HUES64 (cell line): Measurements from ENCODE around the gene PDZD2.
"Not testable (repeated sequence)": the region's sequence is repeated elsewhere in the genome, so short reads cannot be mapped to it uniquely, and the experiment has no call there.

Source experiments
- H3K27ac ChIP-seq: 2 replicates; pipeline ENCODE4 v1.7.0; 2013; ENCODE audit warnings: low read depth, low read length, inconsistent platforms
- H3K27me3 ChIP-seq: 2 replicates; pipeline ENCODE4 v1.6.1; 2013; ENCODE audit warnings: mild to moderate bottlenecking, low read length; ENCODE audit not compliant: insufficient read depth
- H3K36me3 ChIP-seq: 2 replicates; pipeline ENCODE4 v1.6.1; 2013; ENCODE audit warnings: mild to moderate bottlenecking, low read length; ENCODE audit not compliant: insufficient read depth
- H3K4me1 ChIP-seq: 2 replicates; pipeline ENCODE4 v1.6.1; 2013; ENCODE audit warnings: mild to moderate bottlenecking, low read length, moderate library complexity; ENCODE audit not compliant: insufficient read depth
- H3K4me3 ChIP-seq: 2 replicates; pipeline ENCODE4 v1.5.1; 2013; ENCODE audit warnings: mild to moderate bottlenecking, low read length, moderate library complexity
- H3K9ac ChIP-seq: 2 replicates; pipeline ENCODE4 v1.6.1; 2013; ENCODE audit warnings: mild to moderate bottlenecking, low read depth, low read length
- H3K9me3 ChIP-seq: 2 replicates; pipeline ENCODE4 v1.6.1; 2013; ENCODE audit warnings: low read depth, low read length; ENCODE audit not compliant: insufficient read depth
- WGBS: fragments of 150-250, 120-280 bp; methylation state at CpG from one replicate; pipeline ENCODE4 v1.1.7; 2013; ENCODE audit warnings: missing lambda C conversion rate; 5-methylcytosine and 5-hydroxymethylcytosine counted together

Gene PDZD2

GRCh38 chr5:31720004-31720403 is 81.1 kb downstream of the PDZD2 start:
- Histone ChIP-seq H3K36me3 (no peaks in the 10 kb centered on the region), H3K4me3 (no peak overlapping the region), H3K9ac (no peak overlapping the region), H3K27ac (no peak overlapping the region), H3K9me3 (no peaks in the 10 kb centered on the region), H3K4me1 (no peaks in the 10 kb centered on the region; the same call in 1 of the 2 replicates), H3K27me3 (no peaks in the 10 kb centered on the region)
- WGBS = 100% methylated on average over 1 of the region's 1 CpG

GRCh38 chr5:31720811-31721345 is 81.9 kb downstream of the PDZD2 start:
- H3K4me3 ChIP-seq = no peak overlapping the region
- no peak overlapping the region for H3K9ac ChIP-seq
- no peaks in the 10 kb centered on the region for H3K36me3 ChIP-seq
- H3K9me3 ChIP-seq = no peaks in the 10 kb centered on the region
- 87% methylated on average over 4 of the region's 4 CpGs for WGBS
- H3K4me1 ChIP-seq = no peaks in the 10 kb centered on the region; the same call in 1 of the 2 replicates
- H3K27ac ChIP-seq = no peak overlapping the region
- H3K27me3 ChIP-seq = no peaks in the 10 kb centered on the region

GRCh38 chr5:31722111-31722510 is 83.2 kb downstream of the PDZD2 start:
- Histone ChIP-seq H3K27ac (no peak overlapping the region), H3K9me3 (no peaks in the 10 kb centered on the region), H3K9ac (no peak overlapping the region), H3K4me3 (no peak overlapping the region), H3K27me3 (no peaks in the 10 kb centered on the region), H3K4me1 (no peaks in the 10 kb centered on the region; the same call in 1 of the 2 replicates), H3K36me3 (no peaks in the 10 kb centered on the region)
- WGBS = 91% methylated on average over 4 of the region's 4 CpGs

GRCh38 chr5:31725996-31726395 is 87.1 kb downstream of the PDZD2 start:
- no peaks in the 10 kb centered on the region for H3K27me3 ChIP-seq
- no peaks in the 10 kb centered on the region for H3K36me3 ChIP-seq
- no peak overlapping the region for H3K9ac ChIP-seq
- no peaks in the 10 kb centered on the region for H3K9me3 ChIP-seq
- H3K27ac ChIP-seq = no peak overlapping the region
- peaks cover 10% of the 10 kb centered on the region for H3K4me1 ChIP-seq
- no peak overlapping the region for H3K4me3 ChIP-seq
- 95% methylated on average over 10 of the region's 10 CpGs for WGBS

GRCh38 chr5:31726952-31727351 is 88.0 kb downstream of the PDZD2 start:
- no peak overlapping the region for H3K4me3 ChIP-seq
- WGBS = 88% methylated on average over 7 of the region's 7 CpGs
- no peak overlapping the region for H3K9ac ChIP-seq
- H3K27ac ChIP-seq = no peak overlapping the region
- no peaks in the 10 kb centered on the region for H3K27me3 ChIP-seq
- peaks cover 20% of the 10 kb centered on the region for H3K4me1 ChIP-seq
- no peaks in the 10 kb centered on the region for H3K9me3 ChIP-seq
- H3K36me3 ChIP-seq = no peaks in the 10 kb centered on the region

- peaks cover 23% of the 10 kb centered on the region for H3K4me1 ChIP-seq
- no peak overlapping the region for H3K9ac ChIP-seq
- H3K9me3 ChIP-seq = no peaks in the 10 kb centered on the region
- no peaks in the 10 kb centered on the region for H3K27me3 ChIP-seq
- no peak overlapping the region for H3K27ac ChIP-seq
- WGBS = 96% methylated on average over 3 of the region's 3 CpGs
- no peak overlapping the region for H3K4me3 ChIP-seq
- no peaks in the 10 kb centered on the region for H3K36me3 ChIP-seq
Observed at GRCh38 chr5:31728039-31728438, 89.1 kb downstream of the PDZD2 start.

- not testable (repeated sequence) for H3K9ac ChIP-seq, H3K27ac ChIP-seq, H3K27me3 ChIP-seq, H3K9me3 ChIP-seq, H3K4me3 ChIP-seq, H3K36me3 ChIP-seq
- 95% methylated on average over 6 of the region's 10 CpGs for WGBS
- peaks cover 26% of the 10 kb centered on the region for H3K4me1 ChIP-seq
Observed at GRCh38 chr5:31728806-31729205, 89.9 kb downstream of the PDZD2 start.

GRCh38 chr5:31730139-31730538 is 91.2 kb downstream of the PDZD2 start:
- H3K27me3 ChIP-seq = no peaks in the 10 kb centered on the region
- H3K4me3 ChIP-seq = no peak overlapping the region
- H3K4me1 ChIP-seq = peaks cover 32% of the 10 kb centered on the region
- no peaks in the 10 kb centered on the region for H3K9me3 ChIP-seq
- peak overlapping the region; percentile 42; the same call in 1 of the 2 replicates for H3K9ac ChIP-seq
- H3K27ac ChIP-seq = peak overlapping the region; percentile 86
- 86% methylated on average over 2 of the region's 3 CpGs for WGBS
- no peaks in the 10 kb centered on the region for H3K36me3 ChIP-seq

- Histone ChIP-seq H3K9me3 (no peaks in the 10 kb centered on the region), H3K27ac (peak overlapping the region; percentile 86), H3K4me1 (peaks cover 33% of the 10 kb centered on the region), H3K4me3 (no peak overlapping the region), H3K9ac (peak overlapping the region; percentile 42), H3K27me3 (no peaks in the 10 kb centered on the region), H3K36me3 (no peaks in the 10 kb centered on the region)
- 41% methylated on average over 3 of the region's 3 CpGs for WGBS
Observed at GRCh38 chr5:31731016-31731415, 92.1 kb downstream of the PDZD2 start.

- H3K9me3 ChIP-seq = no peaks in the 10 kb centered on the region
- peaks cover 33% of the 10 kb centered on the region for H3K4me1 ChIP-seq
- H3K4me3 ChIP-seq = no peak overlapping the region
- no peaks in the 10 kb centered on the region for H3K36me3 ChIP-seq
- H3K27ac ChIP-seq = peak overlapping the region; percentile 86; the same call in 1 of the 2 replicates
- no peak overlapping the region for H3K9ac ChIP-seq
- WGBS = 81% methylated on average over 3 of the region's 3 CpGs
- no peaks in the 10 kb centered on the region for H3K27me3 ChIP-seq
Observed at GRCh38 chr5:31731710-31732301, 92.9 kb downstream of the PDZD2 start.

- H3K4me1 ChIP-seq = peaks cover 33% of the 10 kb centered on the region
- not testable (repeated sequence) for H3K9me3 ChIP-seq, H3K27ac ChIP-seq, H3K36me3 ChIP-seq, H3K27me3 ChIP-seq, H3K4me3 ChIP-seq, H3K9ac ChIP-seq
- WGBS = 97% methylated on average over 8 of the region's 12 CpGs
Observed at GRCh38 chr5:31732821-31733220, 93.9 kb downstream of the PDZD2 start.

- no peaks in the 10 kb centered on the region for H3K9me3 ChIP-seq
- no peaks in the 10 kb centered on the region for H3K36me3 ChIP-seq
- no peak overlapping the region for H3K4me3 ChIP-seq
- 91% methylated on average over 11 of the region's 11 CpGs for WGBS
- H3K27ac ChIP-seq = no peak overlapping the region
- no peak overlapping the region for H3K9ac ChIP-seq
- H3K27me3 ChIP-seq = no peaks in the 10 kb centered on the region
- H3K4me1 ChIP-seq = peaks cover 33% of the 10 kb centered on the region
Observed at GRCh38 chr5:31733371-31733770, 94.4 kb downstream of the PDZD2 start.
